Epithelial cell of esophagus (primary cell): Measurements from ENCODE around the gene IQCM.

Source experiments
- DNase-seq: peaks from one replicate; pipeline ENCODE4 v3.0.0; 2010; ENCODE audit warnings: low read depth
- H3K4me3 ChIP-seq: 2 replicates; pipeline ENCODE4 v1.5.1; 2011; ENCODE audit warnings: mild to moderate bottlenecking, low read length, control low read depth
- TF ChIP-seq, protein P1 (sequence below): IDR thresholded peaks from 2 replicates; pipeline ENCODE4 v1.5.1; 2011; ENCODE audit warnings: low read depth, mild to moderate bottlenecking, low read length, control low read depth, inconsistent platforms; ENCODE audit not compliant: insufficient read depth; ENCODE audit errors: missing control alignments

IQCM gene

DNA sequence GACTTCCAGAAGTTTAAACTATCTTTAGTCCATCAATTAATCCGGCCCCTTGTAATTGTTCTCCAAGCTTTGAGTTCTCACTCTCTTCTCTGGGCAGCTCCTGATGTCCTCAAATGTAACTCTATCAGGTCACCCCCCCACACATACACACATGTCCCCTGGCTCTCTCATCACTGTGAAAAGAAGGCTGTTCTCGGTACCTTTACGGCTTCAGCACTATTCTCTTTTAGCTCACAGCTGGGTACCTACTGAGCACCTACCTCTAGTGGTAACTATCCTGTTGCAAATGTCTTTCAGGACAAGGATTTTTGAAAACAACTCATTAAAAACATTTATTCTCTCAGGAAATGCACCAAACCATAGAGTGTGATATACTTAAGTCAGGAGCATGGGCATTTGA is 115.4 kb downstream of the IQCM start:
- DNase-seq, result no peak
- no peak overlapping the region for H3K4me3 ChIP-seq
- TF ChIP-seq, protein P1, sequence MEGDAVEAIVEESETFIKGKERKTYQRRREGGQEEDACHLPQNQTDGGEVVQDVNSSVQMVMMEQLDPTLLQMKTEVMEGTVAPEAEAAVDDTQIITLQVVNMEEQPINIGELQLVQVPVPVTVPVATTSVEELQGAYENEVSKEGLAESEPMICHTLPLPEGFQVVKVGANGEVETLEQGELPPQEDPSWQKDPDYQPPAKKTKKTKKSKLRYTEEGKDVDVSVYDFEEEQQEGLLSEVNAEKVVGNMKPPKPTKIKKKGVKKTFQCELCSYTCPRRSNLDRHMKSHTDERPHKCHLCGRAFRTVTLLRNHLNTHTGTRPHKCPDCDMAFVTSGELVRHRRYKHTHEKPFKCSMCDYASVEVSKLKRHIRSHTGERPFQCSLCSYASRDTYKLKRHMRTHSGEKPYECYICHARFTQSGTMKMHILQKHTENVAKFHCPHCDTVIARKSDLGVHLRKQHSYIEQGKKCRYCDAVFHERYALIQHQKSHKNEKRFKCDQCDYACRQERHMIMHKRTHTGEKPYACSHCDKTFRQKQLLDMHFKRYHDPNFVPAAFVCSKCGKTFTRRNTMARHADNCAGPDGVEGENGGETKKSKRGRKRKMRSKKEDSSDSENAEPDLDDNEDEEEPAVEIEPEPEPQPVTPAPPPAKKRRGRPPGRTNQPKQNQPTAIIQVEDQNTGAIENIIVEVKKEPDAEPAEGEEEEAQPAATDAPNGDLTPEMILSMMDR, result no peak

DNA sequence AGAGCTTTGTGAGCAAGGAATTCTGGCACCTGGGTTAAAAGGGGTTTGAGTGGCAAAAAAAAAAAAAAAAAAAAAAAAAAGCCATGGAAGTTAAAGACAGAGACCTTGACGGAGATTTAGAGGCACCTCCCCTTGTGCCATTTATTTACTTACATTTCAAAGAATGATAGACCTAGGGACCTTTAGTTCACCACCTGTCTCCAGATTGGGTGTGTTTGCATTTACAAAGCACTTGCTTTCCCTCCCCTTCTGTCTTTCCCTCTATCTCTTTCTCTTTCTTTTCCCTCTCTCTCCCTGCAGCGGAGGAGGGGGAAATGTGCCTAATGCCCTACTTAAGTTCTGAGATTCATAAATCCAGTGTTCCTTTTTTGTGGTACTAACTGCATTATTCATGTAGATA is 116.0 kb downstream of the IQCM start:
- H3K4me3 ChIP-seq, result no peak overlapping the region
- TF ChIP-seq, protein P1, result no peak
- DNase-seq, result no peak

DNA sequence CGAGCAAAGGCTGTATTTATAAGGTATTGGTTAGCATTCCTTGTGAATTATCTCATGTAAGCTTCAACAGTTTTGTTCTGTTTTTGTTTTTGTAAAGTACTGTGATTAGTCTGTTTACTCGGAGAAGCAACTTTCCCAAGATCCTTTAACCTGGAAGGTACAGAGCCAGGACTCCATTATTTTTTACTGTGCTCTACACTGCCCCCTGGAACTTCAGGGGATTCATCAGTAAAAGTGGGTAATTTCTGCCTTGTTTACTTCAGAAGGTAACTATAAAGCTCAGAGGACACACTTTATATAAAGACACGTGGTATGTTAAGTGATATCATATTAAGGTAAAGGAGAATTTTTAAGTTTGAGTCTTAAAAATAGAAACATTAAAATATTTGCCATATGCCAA is 124.9 kb downstream of the IQCM start:
- TF ChIP-seq, protein P1, result peak; percentile 8
- no peak overlapping the region for H3K4me3 ChIP-seq
- no peak for DNase-seq

DNA sequence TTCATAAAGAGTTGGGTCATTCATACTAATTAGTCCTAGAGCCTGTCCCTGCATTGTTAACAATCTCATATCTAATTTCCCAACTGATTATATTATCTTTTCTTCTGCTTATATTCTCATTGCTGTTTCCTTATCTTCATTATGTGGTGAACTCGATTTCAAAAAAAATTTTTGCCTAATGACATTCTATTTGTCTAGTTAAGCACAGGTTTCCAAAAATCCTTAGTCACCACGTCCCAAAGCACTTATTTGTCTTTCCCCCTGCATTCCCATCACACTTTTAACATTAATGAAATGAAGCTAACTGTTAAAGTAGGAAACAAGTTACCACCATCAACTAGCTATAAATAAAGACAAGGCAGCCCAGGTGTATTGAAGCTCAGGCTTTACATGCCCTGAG is 131.1 kb downstream of the IQCM start:
- DNase-seq, result no peak
- TF ChIP-seq, protein P1, result no peak
- H3K4me3 ChIP-seq, result no peak overlapping the region

DNA sequence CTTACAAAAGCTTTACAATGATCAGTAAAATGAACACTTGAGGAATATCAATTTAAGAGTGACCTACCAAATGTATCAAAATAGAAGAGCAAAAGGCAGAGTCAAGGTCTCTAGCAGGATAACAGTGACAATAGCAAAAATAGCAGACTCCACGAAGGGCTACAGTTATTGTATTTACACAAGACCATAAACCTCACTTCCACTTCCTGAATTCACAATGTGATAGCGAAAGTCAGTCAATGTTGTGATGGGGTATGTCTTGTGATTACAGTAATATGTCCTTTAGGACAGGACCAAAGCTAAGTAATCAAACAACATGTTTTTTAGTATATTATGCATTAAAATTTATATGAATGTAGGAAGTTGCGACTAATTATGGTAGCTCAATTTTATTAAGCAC is 139.6 kb downstream of the IQCM start:
- TF ChIP-seq, protein P1, result no peak
- no peak for DNase-seq
- no peak overlapping the region for H3K4me3 ChIP-seq

DNA sequence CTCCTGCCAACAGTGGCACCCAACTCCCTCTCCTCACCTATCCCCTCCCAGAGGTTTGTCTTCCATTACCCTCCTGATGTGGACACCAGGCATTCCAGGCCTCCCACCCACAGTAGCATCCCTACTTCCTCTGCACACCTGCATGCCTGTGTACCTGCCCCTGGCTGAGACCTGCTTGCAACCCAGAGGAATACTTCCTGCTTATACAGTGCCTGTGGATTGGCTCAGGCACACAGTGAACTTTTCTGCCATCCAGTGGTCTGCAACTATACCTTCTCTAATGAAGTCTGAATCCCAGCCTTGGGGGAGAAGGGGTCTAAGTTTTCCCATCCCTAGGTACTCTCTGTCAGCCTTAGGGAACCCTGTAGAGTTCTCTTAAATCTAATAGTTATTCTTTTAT is 169.9 kb downstream of the IQCM start:
- TF ChIP-seq, protein P1, result peak; percentile 16
- DNase-seq, result peak; percentile 30
- no peak overlapping the region for H3K4me3 ChIP-seq

DNA sequence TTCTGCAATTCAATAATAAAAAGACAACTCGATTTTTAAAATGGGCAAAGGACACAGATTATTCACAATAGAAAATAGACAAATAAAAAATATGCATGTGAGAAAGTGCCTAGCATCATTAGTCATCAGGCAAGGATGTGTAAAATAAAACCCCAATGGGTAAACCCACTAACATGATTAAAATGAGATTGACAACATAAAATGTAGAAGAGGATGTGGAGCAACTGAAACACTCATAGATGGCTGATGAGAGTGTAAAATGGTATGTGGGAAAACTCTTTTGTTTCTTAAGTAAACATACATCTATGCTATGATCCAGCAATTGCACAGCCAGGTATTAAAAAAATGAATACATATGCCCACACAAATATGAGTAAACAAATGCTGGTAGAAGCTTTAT is 177.6 kb downstream of the IQCM start:
- TF ChIP-seq, protein P1, result no peak
- peak; percentile 94 for DNase-seq
- H3K4me3 ChIP-seq, result no peak overlapping the region
